Measurements from ENCODE around the gene DGCR2.

- no peak for TF ChIP-seq FOXM1 (IDR thresholded peaks at IDR 0.05; ENCODE audit: borderline replicate concordance)
- TF ChIP-seq NFRKB (IDR thresholded peaks at IDR 0.05) = no peak
- no peak for TF ChIP-seq ELF4 (IDR thresholded peaks at IDR 0.05)
- no peak for TF ChIP-seq SP1 (IDR thresholded peaks at IDR 0.05)
- no peak for TF ChIP-seq FOXK2 (IDR thresholded peaks at IDR 0.05)
Measured at GRCh38 chr22:19110064-19110458, 12.2 kb downstream of the DGCR2 start.

Measured in HEK293T (cell line).